ENCODE results near the gene EXOC3.

EXOC3 gene

GRCh38 chr5:488744-489688 is 46.0 kb downstream of the EXOC3 start:
- H3K9ac ChIP-seq (ENCODE audit: low read depth, low read length), result no peak overlapping the region
- peaks cover 56% of the 10 kb centered on the region for H3K27me3 ChIP-seq (ENCODE audit: control insufficient read depth, insufficient read depth, low read length)
- H3K36me3 ChIP-seq (ENCODE audit: insufficient read depth, low read length), result no peaks in the 10 kb centered on the region
- no peaks in the 10 kb centered on the region for H3K9me3 ChIP-seq (replicated peaks; ENCODE audit: low read length)
- H3K4me2 ChIP-seq (ENCODE audit: low read length), result no peak overlapping the region
- H3K4me3 ChIP-seq (ENCODE audit: low read length), result no peak overlapping the region
- no peaks in the 10 kb centered on the region for H3K4me1 ChIP-seq (ENCODE audit: control insufficient read depth, insufficient read depth, low read length)

DNA sequence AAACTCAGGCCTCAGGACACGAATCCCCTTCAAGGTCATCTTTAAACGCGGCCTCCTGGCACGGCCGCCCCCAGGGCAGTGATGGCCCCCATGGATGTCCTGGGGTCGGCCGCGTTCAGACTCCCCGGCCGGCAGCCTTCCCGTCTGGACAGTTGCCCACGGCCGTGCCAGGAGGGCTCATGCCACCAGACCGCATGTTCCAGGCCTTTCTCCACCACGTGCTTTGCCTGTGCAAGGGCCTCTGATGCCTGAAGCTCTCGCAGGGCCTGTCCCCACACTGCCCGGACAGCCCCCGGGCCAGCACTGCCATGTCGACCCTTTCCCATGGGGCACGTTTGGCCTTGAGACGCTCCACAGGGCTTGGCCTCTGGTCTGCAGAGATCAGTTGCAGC is 46.7 kb downstream of the EXOC3 start:
- peaks cover 58% of the 10 kb centered on the region for H3K27me3 ChIP-seq (ENCODE audit: control insufficient read depth, insufficient read depth, low read length)
- H3K9ac ChIP-seq (ENCODE audit: low read depth, low read length), result no peak overlapping the region
- no peaks in the 10 kb centered on the region for H3K4me1 ChIP-seq (ENCODE audit: control insufficient read depth, insufficient read depth, low read length)
- no peak overlapping the region for H3K4me3 ChIP-seq (ENCODE audit: low read length)
- no peaks in the 10 kb centered on the region for H3K9me3 ChIP-seq (replicated peaks; ENCODE audit: low read length)
- no peak overlapping the region for H3K4me2 ChIP-seq (ENCODE audit: low read length)
- no peaks in the 10 kb centered on the region for H3K36me3 ChIP-seq (ENCODE audit: insufficient read depth, low read length)

GRCh38 chr5:490116-491106 is 47.4 kb downstream of the EXOC3 start:
- Histone ChIP-seq H3K4me1 (ENCODE audit: control insufficient read depth, insufficient read depth, low read length) (no peaks in the 10 kb centered on the region), H3K36me3 (ENCODE audit: insufficient read depth, low read length) (no peaks in the 10 kb centered on the region), H3K27me3 (ENCODE audit: control insufficient read depth, insufficient read depth, low read length) (peaks cover 53% of the 10 kb centered on the region), H3K9me3 (replicated peaks; ENCODE audit: low read length) (no peaks in the 10 kb centered on the region), H3K4me3 (ENCODE audit: low read length) (no peak overlapping the region), H3K9ac (ENCODE audit: low read depth, low read length) (no peak overlapping the region), H3K4me2 (ENCODE audit: low read length) (no peak overlapping the region)

DNA sequence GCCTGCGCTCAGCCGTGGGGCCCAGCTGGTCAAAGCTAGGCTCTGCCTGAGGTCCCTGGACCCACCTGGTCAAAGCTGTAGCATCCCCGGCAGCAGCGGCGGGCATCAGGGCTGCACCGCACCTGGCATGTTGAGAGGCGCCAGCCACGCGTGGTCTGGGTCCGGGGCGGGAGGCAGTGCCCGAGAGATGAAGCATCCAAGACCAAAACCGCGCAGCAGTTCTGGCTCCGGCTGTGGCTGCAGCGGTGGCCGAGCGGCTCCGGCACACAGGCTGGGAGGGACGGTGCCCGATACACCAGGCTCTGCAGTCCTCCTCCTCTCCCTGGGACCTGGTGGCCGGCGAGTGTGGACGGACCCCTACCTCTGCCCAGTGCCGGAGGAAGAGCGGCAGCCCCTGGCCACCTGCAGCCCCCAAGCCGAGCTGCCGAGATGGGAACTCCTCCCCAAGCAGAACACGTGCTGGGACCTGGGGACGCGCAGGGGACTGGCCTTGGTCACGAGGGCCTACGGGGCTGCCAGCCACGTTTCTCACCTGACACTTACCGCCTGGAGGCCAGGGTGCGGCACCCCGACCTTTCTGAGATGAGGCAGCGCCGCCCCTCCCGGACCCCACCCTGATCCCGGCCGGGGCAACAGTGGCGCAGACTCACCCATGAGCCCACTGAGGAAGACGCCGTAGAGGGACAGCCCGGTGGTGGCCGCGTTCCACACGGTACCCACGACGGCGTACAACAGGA is 48.3 kb downstream of the EXOC3 start:
- Histone ChIP-seq H3K4me1 (ENCODE audit: control insufficient read depth, insufficient read depth, low read length) (no peaks in the 10 kb centered on the region), H3K27me3 (ENCODE audit: control insufficient read depth, insufficient read depth, low read length) (peaks cover 52% of the 10 kb centered on the region), H3K9me3 (replicated peaks; ENCODE audit: low read length) (no peaks in the 10 kb centered on the region), H3K36me3 (ENCODE audit: insufficient read depth, low read length) (no peaks in the 10 kb centered on the region), H3K4me2 (ENCODE audit: low read length) (no peak overlapping the region), H3K9ac (ENCODE audit: low read depth, low read length) (no peak overlapping the region), H3K4me3 (ENCODE audit: low read length) (no peak overlapping the region)

DNA sequence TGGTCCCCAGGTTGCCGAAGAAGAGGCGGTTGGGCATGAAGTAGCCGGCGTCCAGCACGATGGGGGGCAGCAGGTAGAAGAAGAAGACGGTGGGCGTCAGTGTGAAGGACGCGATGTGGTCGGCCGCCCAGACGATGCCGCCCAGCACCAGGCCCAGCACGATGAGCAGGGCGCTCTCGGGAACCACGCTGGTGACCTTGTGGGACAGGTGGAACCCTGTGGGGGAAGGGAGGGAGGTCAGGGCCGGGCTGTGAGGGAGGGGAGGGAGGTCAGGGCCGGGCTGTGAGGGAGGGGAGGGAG is 48.8 kb downstream of the EXOC3 start:
- no peak overlapping the region for H3K9ac ChIP-seq (ENCODE audit: low read depth, low read length)
- no peaks in the 10 kb centered on the region for H3K36me3 ChIP-seq (ENCODE audit: insufficient read depth, low read length)
- H3K4me1 ChIP-seq (ENCODE audit: control insufficient read depth, insufficient read depth, low read length), result no peaks in the 10 kb centered on the region
- peaks cover 54% of the 10 kb centered on the region for H3K27me3 ChIP-seq (ENCODE audit: control insufficient read depth, insufficient read depth, low read length)
- H3K4me2 ChIP-seq (ENCODE audit: low read length), result no peak overlapping the region
- no peaks in the 10 kb centered on the region for H3K9me3 ChIP-seq (replicated peaks; ENCODE audit: low read length)
- no peak overlapping the region for H3K4me3 ChIP-seq (ENCODE audit: low read length)

- Histone ChIP-seq H3K36me3 (ENCODE audit: insufficient read depth, low read length) (no peaks in the 10 kb centered on the region), H3K27me3 (ENCODE audit: control insufficient read depth, insufficient read depth, low read length) (peaks cover 54% of the 10 kb centered on the region), H3K9me3 (replicated peaks; ENCODE audit: low read length) (no peaks in the 10 kb centered on the region), H3K4me1 (ENCODE audit: control insufficient read depth, insufficient read depth, low read length) (no peaks in the 10 kb centered on the region), H3K9ac (ENCODE audit: low read depth, low read length) (no peak overlapping the region), H3K4me3 (ENCODE audit: low read length) (no peak overlapping the region), H3K4me2 (ENCODE audit: low read length) (no peak overlapping the region)
Observed at GRCh38 chr5:492314-492893, 49.4 kb downstream of the EXOC3 start.

- H3K9me3 ChIP-seq (replicated peaks; ENCODE audit: low read length), result no peaks in the 10 kb centered on the region
- no peak overlapping the region for H3K9ac ChIP-seq (ENCODE audit: low read depth, low read length)
- H3K4me1 ChIP-seq (ENCODE audit: control insufficient read depth, insufficient read depth, low read length), result no peaks in the 10 kb centered on the region
- H3K36me3 ChIP-seq (ENCODE audit: insufficient read depth, low read length), result no peaks in the 10 kb centered on the region
- peaks cover 54% of the 10 kb centered on the region for H3K27me3 ChIP-seq (ENCODE audit: control insufficient read depth, insufficient read depth, low read length)
- no peak overlapping the region for H3K4me3 ChIP-seq (ENCODE audit: low read length)
- H3K4me2 ChIP-seq (ENCODE audit: low read length), result no peak overlapping the region
Observed at GRCh38 chr5:493119-493701, 50.2 kb downstream of the EXOC3 start.

DNA sequence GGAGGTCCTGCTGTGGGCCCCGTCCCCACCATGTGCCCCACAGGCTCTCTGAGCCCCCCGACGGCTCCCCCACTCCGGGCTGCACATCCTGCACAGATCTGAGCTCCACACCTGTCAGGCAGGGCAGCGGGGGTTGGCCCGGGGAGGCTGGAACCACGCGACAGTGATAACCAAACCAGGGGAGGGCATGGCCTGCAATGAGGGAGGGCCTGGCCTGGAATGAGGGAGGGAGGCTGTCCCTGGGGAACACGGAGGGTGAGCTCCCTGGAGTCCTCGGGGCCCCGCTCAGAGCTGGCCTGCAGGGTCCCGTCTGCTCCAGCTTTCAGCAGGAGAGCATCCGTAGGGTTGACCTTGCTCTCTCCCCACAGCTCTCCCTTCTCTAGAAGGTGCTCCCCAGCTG is 50.8 kb downstream of the EXOC3 start:
- Histone ChIP-seq H3K4me3 (ENCODE audit: low read length) (no peak overlapping the region), H3K4me1 (ENCODE audit: control insufficient read depth, insufficient read depth, low read length) (no peaks in the 10 kb centered on the region), H3K4me2 (ENCODE audit: low read length) (no peak overlapping the region), H3K9me3 (replicated peaks; ENCODE audit: low read length) (no peaks in the 10 kb centered on the region), H3K27me3 (ENCODE audit: control insufficient read depth, insufficient read depth, low read length) (peaks cover 57% of the 10 kb centered on the region), H3K9ac (ENCODE audit: low read depth, low read length) (no peak overlapping the region), H3K36me3 (ENCODE audit: insufficient read depth, low read length) (no peaks in the 10 kb centered on the region)

DNA sequence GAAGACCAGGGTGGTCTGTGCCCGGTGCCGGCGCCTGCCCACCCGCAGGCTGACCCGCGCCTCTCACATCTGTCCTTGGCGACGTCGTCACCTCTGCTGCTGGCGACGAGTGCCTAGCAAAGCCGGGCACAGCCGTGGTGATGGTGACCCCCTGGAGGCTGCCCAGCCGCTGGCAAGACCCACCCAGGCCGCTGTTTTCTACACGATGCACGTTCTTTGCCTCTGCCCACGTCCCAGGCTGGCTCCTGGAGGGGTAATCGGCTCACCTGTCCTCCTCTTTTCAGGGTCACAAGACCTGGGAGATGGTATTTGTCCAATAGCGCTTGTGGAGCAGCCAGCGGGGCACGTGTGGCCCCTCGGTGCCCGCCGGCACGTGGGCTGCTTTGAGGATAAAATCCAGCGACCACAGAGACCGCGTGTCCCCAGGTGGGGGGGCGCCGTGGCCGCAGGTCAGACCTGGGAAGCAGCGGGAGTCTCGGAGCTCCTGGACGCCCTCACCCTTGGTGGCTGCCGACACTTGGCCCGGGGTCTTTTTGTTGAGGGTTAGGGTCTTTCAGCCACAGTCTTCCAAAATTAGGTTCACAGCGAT is 51.8 kb downstream of the EXOC3 start:
- Histone ChIP-seq H3K9me3 (replicated peaks; ENCODE audit: low read length) (no peaks in the 10 kb centered on the region), H3K27me3 (ENCODE audit: control insufficient read depth, insufficient read depth, low read length) (peaks cover 59% of the 10 kb centered on the region), H3K9ac (ENCODE audit: low read depth, low read length) (no peak overlapping the region), H3K4me1 (ENCODE audit: control insufficient read depth, insufficient read depth, low read length) (no peaks in the 10 kb centered on the region), H3K4me3 (ENCODE audit: low read length) (no peak overlapping the region), H3K4me2 (ENCODE audit: low read length) (no peak overlapping the region), H3K36me3 (ENCODE audit: insufficient read depth, low read length) (no peaks in the 10 kb centered on the region)

GRCh38 chr5:496028-496427 is 53.1 kb downstream of the EXOC3 start:
- no peak overlapping the region for H3K4me3 ChIP-seq (ENCODE audit: low read length)
- H3K9ac ChIP-seq (ENCODE audit: low read depth, low read length), result no peak overlapping the region
- H3K4me1 ChIP-seq (ENCODE audit: control insufficient read depth, insufficient read depth, low read length), result no peaks in the 10 kb centered on the region
- no peak overlapping the region for H3K4me2 ChIP-seq (ENCODE audit: low read length)
- no peaks in the 10 kb centered on the region for H3K36me3 ChIP-seq (ENCODE audit: insufficient read depth, low read length)
- no peaks in the 10 kb centered on the region for H3K9me3 ChIP-seq (replicated peaks; ENCODE audit: low read length)
- H3K27me3 ChIP-seq (ENCODE audit: control insufficient read depth, insufficient read depth, low read length), result peaks cover 54% of the 10 kb centered on the region
